ENCODE data around the gene EML4.
A peak's percentile ranks its signal among the peaks of the same experiment; 100 is the strongest.
"Not testable (repeated sequence)": the region's sequence is repeated elsewhere in the genome, so short reads cannot be mapped to it uniquely, and the experiment has no call there.

Gene EML4

GRCh38 chr2:42169100-42169873, at the start of gene EML4:
TSS of gene EML4 (plus strand) at chr2:42169353. CDS start at chr2:42169612, 259 bp downstream.
- peak; percentile 85 for DNase-seq (ENCODE audit: low read depth)

- DNase-seq (ENCODE audit: low read depth) = no peak
These were observed 45.7 kb upstream of the EML4 start for GRCh38 chr2:42123426-42123825.

GRCh38 chr2:42124011-42124785, 45.0 kb upstream of the EML4 start:
- DNase-seq (ENCODE audit: low read depth) = no peak

- DNase-seq (ENCODE audit: low read depth) = no peak
These were observed 43.1 kb upstream of the EML4 start for GRCh38 chr2:42125841-42126594.

GRCh38 chr2:42126873-42127272, 42.3 kb upstream of the EML4 start:
- not testable (repeated sequence) for DNase-seq (ENCODE audit: low read depth)

- no peak for DNase-seq (ENCODE audit: low read depth)
These were observed 41.4 kb upstream of the EML4 start for GRCh38 chr2:42127425-42128424.

GRCh38 chr2:42128721-42129486, 40.2 kb upstream of the EML4 start:
- no peak for DNase-seq (ENCODE audit: low read depth)

GRCh38 chr2:42129487-42129852, 39.7 kb upstream of the EML4 start:
- no peak for DNase-seq (ENCODE audit: low read depth)

- DNase-seq (ENCODE audit: low read depth) = no peak
These were observed 39.2 kb upstream of the EML4 start for GRCh38 chr2:42129947-42130346.

- not testable (repeated sequence) for DNase-seq (ENCODE audit: low read depth)
These were observed 38.3 kb upstream of the EML4 start for GRCh38 chr2:42130858-42131257.

GRCh38 chr2:42132191-42132965, 36.8 kb upstream of the EML4 start:
- no peak for DNase-seq (ENCODE audit: low read depth)

GRCh38 chr2:42132966-42133641, 36.0 kb upstream of the EML4 start:
- peak; percentile 82 for DNase-seq (ENCODE audit: low read depth)

GRCh38 chr2:42133771-42134195, 35.4 kb upstream of the EML4 start:
- no peak for DNase-seq (ENCODE audit: low read depth)

GRCh38 chr2:42134401-42134932, 34.7 kb upstream of the EML4 start:
- DNase-seq (ENCODE audit: low read depth) = not testable (repeated sequence)

GRCh38 chr2:42135381-42136312, 33.5 kb upstream of the EML4 start:
- no peak for DNase-seq (ENCODE audit: low read depth)

GRCh38 chr2:42136782-42137124, 32.4 kb upstream of the EML4 start:
- no peak for DNase-seq (ENCODE audit: low read depth)

- DNase-seq (ENCODE audit: low read depth) = no peak
These were observed 31.9 kb upstream of the EML4 start for GRCh38 chr2:42137125-42137841.
